NB4 (cell line): ENCODE measurements around the gene SLIT1.

Source experiments
- POLR2A ChIP-seq: IDR thresholded peaks from 2 replicates; pipeline ENCODE4 v1.6.1; 2011; ENCODE audit warnings: mild to moderate bottlenecking; ENCODE audit not compliant: insufficient read length; ENCODE audit errors: extremely low read depth
- TF ChIP-seq, protein P1 (sequence below): IDR thresholded peaks from one replicate; pipeline ENCODE4 v1.5.1; 2012; ENCODE audit warnings: low read depth, low read length

DNA sequence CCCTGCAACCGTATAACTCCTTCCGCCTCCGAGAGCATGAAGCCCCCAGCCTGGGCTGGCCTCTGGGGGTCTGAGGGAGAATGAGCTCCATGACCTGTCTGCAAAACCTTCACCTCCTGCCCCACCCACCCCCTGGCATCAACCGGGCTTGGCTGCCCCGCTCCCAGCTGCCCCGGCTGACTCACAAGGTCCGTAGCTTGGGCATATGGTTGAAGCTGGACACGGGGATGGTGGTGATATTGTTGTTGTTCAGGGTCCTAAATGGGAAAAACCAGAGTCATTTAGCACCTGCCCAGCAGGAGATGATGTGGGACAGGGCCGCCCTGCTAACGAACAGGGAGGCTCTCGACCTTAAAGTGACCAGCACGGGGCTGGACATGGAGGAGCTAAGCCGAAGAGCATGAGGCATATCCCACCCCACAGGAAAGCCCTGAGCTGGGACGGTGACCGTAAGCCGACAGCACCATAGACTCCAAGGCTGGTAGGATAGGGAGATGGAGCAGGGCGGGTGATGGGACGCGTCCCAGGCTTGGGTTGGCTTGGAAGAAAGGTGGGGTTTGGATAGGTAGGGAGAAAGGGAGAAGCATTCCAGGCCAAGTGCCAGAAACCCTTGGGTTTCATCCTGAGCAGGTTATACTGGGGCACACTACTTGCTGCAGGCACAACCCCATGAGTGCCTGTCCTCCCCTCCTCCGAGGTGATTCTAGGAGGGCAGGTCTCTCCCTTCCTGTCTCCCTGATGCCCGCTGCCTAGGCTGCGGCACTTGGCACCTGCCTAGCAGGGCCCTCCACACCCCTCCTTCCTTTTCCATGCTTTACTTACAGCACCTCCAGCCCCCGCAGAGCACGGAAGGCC, 121.5 kb downstream of the SLIT1 start:
- no peak for TF ChIP-seq POLR2A
- TF ChIP-seq, protein P1, sequence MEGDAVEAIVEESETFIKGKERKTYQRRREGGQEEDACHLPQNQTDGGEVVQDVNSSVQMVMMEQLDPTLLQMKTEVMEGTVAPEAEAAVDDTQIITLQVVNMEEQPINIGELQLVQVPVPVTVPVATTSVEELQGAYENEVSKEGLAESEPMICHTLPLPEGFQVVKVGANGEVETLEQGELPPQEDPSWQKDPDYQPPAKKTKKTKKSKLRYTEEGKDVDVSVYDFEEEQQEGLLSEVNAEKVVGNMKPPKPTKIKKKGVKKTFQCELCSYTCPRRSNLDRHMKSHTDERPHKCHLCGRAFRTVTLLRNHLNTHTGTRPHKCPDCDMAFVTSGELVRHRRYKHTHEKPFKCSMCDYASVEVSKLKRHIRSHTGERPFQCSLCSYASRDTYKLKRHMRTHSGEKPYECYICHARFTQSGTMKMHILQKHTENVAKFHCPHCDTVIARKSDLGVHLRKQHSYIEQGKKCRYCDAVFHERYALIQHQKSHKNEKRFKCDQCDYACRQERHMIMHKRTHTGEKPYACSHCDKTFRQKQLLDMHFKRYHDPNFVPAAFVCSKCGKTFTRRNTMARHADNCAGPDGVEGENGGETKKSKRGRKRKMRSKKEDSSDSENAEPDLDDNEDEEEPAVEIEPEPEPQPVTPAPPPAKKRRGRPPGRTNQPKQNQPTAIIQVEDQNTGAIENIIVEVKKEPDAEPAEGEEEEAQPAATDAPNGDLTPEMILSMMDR = no peak
